Endothelial cell of umbilical vein (primary cell): ENCODE measurements around the gene PKHD1.

Experiments
- CTCF ChIP-seq, 2 donors: IDR thresholded peaks; 1 replicate in 1 of 2; 2 replicates in 1 of 2; pipeline ENCODE4 v1.5.1; 2011; ENCODE audit warnings: low read length in 2 of 2, mild to moderate bottlenecking in 2 of 2, moderate library complexity in 2 of 2, control low read depth in 1 of 2, inconsistent platforms in 1 of 2, low read depth in 1 of 2; ENCODE audit not compliant: insufficient read depth in 1 of 2; ENCODE audit errors: extremely low read depth in 1 of 2
- POLR2A ChIP-seq: IDR thresholded peaks from 2 replicates; pipeline ENCODE4 v1.6.1; 2012; ENCODE audit warnings: low read depth, mild to moderate bottlenecking, control low read depth, low read length
- POLR2AphosphoS5 ChIP-seq: IDR thresholded peaks from 2 replicates; pipeline ENCODE4 v1.6.1; 2012; ENCODE audit warnings: low read depth, mild to moderate bottlenecking, control low read depth, low read length, moderate library complexity; ENCODE audit not compliant: insufficient read depth

- TF ChIP-seq POLR2AphosphoS5 (no peak), CTCF (IDR thresholded peaks at IDR 0.05; ENCODE audit: extremely low read depth in 1 of 2, insufficient read depth in 1 of 2, low read depth in 1 of 2, low read length in 2 of 2) (no peak), POLR2A (no peak)
Observed at GRCh38 chr6:52009466-52010140, 77.8 kb downstream of the PKHD1 start.
